HG03280 (cell line): ENCODE results near the gene TRAF3IP1.

ENCODE experiments used
- ATAC-seq: cut with Tn5 transposase; IDR thresholded peaks from one replicate; pipeline ENCODE4 v1.9.1; 2021; ENCODE audit warnings: mild to moderate bottlenecking, moderate library complexity; ENCODE audit not compliant: unreplicated experiment

TRAF3IP1 gene

DNA sequence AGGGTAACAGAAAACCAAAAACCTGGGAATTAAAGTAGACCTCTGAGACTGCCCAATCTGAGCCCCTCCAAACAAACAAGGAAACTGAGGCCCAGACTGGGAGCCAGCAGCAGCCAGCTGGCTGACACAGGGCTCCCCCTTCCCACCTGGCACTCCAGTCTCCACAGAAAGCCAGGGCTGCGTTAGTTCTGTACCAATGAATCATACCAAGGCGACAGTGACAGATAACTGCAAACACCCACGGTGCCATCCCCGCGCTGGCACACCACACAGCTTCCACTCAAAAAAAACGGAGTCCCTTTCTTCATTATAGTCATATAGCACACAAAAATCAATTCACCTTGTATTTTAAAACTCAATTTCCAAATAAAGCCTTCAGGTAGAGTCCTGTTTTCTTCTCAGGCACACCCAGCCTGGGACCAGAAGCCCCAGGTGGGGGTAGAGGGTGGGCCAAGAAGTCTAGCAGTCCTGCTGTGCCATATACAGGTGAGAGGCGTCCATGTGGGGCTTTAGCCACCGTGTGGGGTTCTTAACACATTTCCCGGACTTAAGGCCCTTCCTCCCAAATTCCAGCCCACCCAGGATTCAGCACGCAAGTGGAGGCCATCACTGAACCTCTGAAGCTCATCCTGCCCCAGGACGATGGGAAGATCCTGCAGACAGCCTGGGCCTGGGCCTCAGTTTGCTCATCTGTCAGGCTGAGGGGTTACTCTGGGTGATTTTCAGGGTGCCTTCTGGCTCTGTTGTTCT lies 33.2 kb upstream of the TRAF3IP1 start:
- ATAC-seq = no peak

DNA sequence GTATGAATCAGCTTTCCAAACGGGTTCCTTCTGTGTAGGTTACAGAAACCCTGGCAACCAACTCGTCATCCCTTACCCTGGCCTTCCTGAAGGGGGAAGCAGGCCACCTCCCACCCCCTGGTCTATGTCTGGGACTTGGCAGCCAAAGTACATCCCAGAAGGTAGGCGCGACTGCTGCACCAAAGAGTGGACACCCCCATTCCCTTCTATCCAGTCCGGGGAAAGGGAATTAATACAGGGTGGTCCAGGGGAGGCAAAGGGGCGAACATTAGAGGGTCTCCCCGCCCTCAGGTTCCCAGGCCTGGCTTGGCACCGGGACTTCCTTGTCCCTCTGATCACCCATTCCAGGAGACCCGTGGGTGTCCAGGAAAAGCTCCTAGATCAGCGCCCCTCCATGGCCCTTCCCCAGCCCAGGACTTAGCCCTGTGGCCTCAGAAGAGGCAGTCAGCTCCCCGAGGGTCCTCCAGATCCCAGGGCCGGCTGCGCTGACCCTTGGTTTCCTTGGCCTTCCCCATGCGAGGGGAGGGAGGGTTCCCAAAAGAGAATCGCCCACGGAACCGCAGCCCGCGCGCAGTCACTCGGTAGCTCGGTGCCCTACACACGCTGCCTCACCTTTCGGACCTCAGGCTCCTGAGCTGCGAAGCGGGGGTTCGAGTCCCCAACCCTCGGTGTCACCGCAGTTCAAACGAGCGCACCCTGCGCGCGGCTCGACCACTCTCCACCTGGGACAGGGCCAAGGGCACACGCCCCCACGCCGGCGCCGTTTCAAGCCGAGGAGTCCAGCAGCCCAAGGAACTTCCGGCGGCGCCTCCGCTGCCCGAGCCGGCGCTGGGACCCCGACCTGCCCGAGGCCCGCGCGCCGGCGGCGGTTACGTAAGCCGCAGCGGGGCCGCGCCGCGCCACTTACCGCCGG lies 32.3 kb upstream of the TRAF3IP1 start, which contains the start of gene PER2:
PER2 (minus strand) TSS at position 874 of the 913 bp plus-strand sequence. CDS start 10,674 bp downstream, outside the sequence.
- ATAC-seq = no peak

DNA sequence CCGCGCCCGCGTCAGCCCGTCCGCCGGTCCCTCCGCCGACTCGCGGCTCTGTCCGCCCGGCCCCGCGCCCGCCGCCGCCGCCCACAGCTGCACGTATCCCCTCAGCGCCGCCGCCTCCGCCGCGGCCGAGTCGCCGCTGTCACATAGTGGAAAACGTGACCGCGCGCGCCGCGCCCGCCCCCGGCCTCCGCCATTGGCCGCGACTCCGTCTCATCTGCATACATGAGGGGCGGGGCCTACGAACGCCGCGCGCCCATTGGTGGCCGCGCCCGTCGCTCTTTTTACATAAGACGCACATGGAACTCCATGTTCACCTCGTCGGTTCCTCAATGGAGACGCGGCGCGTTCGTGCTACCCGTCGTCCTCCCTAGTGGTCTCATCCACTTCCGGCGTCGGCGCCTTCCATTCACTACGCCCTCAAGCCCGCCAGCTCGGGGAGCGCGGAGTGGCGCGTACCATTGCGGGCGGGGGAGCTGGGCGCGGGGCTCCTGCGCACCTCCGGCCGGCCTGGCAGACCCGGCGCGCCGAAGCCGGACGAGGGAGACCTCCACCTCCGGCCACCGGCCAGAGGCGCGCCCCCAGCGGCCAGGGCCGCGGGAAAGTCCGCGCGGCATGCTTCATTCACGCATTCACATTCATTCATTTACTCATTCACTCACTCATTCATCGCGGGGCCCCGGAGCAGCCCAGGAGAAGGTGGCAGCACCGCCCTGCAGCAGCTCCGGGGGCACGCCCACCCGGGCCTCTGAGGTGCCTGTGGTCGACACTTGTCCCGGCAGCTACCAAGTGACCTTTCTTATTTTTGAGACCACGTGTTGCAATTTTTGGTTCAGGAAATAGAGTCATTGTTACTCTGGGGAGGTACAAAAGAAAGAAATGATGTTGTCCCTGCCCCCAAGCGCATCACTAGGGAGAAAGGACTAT lies 31.4 kb upstream of the TRAF3IP1 start:
- peak; percentile 90 for ATAC-seq

DNA sequence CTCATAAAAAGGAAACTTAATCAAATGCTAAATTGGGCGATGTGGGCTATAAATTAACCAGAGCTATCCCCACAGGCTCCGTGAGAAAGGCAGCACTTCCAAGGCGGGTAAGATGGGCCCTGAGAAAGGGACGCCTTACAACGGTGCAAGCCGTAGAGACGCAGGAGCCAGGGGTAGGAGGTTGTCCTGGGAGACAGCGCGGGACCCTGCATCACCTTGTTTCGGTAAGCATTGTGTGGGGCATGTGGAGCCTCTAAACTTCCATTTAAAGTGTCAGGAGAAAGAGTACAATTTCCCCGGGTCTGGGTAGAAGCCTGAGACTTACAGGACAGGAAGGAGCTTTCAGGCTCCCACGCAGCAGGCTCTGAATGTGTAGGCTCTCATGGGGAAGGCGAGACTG lies 30.7 kb upstream of the TRAF3IP1 start:
- no peak for ATAC-seq

DNA sequence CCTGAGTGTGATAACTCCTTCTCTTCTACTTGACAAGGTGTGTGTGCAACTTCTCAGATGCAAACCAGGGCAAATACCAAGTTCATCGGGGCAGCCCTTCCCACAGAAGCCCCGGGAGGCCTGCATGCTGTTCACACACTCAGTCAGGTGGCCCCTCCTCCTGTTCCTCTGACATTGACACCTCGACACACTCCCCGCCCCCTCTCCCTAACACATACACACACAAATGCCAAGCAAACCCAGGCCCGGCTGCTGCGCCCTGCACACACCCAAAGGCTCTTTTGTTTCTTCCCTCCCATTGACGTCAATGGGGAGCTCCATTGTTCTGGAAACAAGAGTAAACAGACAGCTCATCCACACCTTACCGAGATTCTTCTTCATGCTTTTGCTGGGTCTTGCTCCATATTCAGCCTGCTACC lies 30.2 kb upstream of the TRAF3IP1 start:
- ATAC-seq = no peak

DNA sequence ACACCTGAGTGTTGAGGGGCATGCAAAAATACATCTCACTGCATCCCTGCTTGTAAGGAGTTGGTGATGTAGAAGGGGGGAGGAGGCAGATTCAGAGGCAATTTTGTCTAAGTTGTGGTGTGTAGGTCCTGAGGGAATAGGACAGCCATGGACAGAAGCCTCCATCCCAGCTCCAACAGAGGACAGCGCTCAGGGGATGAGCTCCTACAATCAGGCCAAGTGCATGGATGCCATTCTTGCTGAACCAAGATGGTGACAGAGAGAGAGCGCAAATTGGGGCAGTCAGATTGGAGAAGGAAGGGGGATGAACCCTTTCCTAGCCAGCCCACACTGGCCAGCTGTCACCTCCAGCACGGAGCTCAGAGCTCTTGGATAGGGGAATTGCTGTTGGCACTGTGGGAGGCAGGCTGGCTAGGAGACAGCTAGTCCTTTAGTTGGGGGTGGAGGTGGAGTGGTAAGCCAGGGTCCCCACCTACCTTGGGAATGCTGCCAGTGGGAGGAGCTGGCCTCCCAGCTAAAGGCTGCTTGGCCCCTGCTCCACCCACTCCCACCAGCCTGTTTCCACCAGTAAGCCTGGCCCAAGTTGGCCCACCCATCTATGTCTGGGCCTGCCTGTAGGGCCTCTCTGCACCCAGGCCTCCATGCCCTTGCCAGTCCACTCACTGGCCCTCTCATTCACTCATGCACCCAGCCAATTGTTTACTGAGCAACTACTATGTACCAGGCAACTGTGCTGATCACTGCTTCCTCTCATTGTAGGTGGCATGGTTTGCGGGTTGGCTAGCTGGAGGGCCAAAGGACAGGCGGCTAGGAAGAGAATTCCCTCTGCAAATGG lies 29.4 kb upstream of the TRAF3IP1 start:
- no peak for ATAC-seq

DNA sequence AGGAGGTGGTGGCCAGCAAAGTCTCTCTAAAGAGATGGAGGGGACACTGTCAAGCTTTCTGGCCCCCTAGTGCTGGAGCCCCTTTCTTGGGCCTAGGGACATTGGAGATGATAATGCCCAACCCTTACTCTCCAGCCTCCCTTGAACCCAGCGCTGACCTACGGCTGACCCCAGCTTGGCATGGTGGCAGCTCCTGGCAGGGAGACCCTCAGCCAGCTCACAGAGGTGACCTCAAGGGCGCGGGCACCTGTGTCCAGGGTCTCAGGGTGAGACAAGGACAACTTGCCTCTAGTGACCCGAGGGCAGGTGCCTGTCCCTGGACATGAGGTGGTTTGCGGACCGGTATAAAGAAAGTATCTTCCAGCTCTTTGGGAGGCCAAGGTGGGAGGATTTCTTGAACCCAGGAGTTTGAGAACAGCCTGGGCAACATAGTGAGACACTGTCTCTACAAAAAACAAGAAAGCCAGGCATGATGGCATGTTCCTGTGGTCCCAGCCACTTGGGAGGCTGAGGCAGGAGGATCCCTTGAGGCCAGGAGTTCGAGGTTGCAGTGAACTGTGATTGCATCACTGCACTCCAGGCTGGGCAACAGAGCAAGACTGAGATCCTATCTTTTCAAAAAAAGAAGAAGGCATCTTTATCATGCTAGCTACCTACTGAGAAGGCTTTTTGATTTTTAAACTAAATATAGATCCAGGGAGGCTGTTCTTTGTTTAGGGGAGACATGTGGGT lies 28.6 kb upstream of the TRAF3IP1 start:
- ATAC-seq = no peak

DNA sequence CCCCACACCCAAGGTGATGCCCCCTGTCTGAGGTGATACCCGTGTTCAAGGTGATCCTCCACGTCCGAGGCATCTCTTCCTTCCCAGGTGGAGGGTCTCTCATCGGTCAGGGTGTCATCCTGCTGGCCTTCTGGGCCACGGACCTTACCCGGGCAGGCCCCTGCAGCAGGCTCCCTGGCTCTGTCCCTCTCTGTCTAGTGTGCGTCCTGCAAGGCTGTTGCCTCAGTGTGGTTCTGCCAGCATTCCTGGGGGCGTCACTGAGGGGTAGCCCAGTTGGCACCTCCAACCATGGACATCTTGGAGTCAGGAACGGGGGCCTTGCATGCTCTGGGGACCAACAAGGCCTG lies 26.3 kb upstream of the TRAF3IP1 start:
- no peak for ATAC-seq

DNA sequence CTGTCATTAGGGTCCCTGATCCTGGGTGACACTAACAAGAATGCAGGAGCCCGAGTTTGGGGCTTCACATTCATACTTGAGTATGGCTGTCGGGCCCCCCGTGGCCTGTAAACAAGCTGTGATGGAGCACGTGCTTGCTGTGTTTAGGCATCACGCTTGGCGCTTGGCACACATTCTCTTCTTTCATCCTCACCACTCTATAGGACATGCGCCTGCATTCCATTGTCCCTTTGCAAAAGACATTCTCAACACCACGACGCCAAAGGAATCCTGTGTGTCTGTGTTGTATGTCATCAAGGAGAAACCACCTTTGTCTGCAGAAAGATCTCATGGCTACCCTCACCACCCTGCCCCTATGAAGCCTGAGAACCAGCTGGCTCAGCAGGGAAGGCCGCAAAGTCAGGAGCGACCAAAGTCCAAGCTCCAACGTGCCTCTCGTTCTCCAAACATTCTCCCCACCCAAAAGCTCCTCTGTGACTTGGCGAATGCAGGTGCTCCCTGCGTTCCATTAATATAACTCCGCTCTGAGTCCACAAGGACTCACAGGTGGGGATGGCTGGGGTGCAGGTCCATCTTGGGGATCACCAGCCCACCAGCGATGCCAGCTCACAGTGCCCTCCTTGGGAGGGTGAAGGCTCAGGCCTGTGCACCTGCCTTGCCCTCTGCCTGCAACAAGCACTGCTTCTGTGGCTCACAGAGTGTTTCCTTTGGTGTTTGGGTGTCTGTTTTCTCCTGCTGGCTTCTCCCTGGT lies 25.8 kb upstream of the TRAF3IP1 start:
- ATAC-seq = no peak

DNA sequence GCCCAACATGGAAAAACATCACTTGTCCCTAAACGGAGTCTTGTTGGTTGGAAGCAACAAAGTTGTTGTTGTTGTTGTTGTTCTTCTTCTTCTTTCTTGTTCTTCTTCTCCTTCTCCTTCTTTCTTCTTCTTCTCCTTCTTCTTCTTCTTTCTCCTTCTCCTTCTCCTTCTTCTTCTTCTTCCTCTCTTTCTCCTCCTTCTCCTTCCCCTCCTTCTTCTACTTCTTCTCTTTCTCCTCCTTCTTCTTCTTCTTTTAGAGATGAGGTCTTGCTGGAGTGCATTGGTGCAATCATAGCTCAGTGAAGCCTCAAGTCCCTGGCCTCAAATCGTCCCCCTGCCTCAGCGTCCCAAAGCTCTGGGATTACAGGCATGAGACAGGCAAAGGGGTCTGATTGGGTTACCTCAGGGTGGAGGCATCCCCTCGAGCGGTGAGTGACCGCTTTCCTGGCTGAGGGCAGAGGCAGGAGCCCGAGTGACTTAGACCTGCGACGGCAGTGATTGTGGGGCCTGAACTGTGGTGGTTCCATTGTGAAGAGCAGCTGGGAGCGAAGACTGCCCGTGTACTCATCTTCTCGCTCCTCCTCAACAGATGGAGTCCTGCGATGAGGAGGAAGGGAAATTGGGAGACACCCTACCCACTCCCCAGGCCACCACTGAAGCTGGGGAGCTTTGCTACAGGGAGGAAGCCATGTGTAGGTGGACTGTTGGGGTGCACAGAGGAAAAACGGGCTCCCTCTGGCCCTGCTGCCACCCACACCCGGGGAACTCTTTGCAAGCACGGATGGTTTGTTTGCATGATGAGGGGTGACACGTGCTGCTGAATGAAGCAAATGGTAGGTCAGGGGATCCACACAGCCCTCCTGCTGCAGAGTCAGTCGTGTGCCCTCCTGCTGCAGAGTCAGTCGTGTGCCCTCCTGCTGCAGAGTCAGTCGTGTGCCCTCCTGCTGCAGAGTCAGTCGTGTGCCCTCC lies 24.9 kb upstream of the TRAF3IP1 start:
- no peak for ATAC-seq

DNA sequence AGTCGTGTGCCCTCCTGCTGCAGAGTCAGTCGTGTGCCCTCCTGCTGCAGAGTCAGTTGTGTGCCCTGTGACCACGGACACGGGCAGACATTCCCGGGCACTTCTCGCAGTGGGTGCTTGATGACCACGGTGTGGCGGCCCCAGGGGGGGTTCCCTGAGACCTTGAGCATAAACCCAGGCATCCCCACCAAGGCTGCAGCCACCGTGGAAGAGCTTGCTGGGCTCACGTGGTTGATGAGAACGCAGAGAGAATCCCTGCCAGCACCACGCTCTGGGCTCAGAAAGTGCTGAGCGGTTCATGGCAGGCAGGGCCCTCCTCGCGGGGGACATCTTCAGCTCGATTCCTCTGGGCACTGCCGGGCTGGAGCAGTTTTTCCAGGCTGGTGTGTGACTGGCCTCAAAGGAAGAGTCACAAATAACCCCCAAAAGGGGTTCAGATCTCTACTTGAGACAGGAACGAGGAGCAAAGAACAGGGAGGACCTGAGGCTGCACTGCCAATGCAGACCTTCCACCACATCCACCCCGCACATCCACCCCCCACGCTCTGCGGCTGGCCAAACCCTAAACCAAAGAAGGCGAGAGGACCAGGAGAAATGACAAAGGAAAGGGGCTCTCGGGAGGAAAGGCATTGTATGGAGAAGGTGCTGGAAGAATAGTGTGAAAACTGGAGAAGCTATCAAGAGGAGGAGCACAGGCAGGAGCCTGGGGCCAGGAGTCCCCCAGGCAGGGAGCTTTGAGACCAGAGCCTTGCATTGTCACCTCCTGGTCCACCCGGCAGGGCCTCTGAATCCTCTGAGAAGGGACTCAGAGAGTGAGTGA lies 23.5 kb upstream of the TRAF3IP1 start:
- ATAC-seq = no peak

DNA sequence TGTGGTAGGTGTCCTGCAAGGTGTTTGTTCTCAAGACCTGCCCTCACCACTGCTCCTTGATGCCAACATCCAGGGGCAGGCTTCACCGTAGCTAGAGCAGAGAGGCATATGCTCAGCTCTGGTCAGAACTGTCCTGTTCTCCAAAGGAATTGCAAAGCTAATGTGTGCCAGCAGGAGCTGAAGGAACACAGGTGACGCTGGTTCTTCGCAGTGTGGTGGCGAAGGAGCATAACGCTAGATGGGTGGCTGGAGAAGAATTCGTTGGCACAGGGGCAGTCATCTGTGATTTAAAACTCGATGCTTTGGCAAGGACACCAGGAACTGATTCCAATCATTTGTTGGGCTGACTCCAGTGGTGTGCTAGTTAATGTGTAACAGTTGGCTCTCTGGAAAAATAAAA lies 20.5 kb upstream of the TRAF3IP1 start:
- ATAC-seq = no peak

DNA sequence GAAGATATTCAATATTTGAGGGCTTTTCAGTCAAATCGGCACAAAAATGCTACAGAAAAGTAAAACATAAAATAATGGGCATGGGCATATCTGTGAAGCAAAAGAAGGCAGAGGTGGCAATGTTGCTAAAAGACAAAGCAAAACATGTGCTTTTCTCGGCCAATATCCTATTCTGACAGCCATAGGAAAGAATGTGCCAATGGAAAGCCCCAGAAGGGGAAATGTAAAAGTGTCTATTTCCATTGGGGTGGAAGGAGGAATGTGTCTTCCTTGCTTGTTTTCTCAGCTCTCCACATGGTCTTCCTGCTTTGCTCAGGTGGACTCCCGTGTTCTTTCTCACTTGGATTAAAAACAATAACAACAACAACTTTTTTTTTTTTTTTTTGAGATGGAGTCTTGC lies 18.2 kb upstream of the TRAF3IP1 start:
- ATAC-seq = no peak

DNA sequence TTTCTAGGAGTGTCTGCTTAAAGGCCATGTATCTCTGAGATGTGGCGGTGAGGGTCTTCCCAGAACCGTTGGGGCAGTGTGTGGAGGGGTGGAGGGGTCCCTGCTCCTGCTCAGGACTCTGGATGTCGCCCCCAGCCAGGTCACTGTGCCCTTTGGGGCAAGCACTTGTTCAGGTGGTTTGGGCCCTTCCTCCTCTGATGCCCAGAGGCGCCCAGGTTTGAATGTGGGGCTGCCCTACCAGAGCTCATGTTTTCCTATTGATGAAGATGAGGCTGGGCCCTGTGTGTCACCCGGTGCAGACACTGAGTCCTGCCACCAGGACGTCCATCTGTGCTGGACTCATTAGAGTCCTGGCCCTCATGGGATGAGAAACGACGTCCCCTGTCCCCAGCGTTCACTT lies 17.6 kb upstream of the TRAF3IP1 start:
- no peak for ATAC-seq

DNA sequence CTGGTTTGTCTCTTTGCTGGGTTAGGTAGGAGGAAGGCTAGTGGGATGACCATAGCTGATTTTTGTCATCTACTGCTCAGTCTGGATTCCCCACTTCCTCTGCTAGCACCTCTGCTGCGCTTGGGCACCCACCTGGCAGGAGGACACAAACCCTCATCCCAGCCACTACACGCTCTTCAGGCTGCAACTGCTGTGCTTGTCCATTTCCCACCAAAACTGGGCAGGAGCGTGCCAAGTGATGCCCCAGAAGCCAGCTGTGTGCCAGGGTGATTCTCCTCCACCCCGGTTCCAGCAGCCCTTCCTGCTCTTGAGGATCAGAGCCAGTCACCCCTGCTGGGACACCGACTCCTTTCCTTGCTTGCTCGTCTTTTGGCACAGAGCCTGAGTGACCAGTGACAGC lies 16.2 kb upstream of the TRAF3IP1 start:
- ATAC-seq = no peak

DNA sequence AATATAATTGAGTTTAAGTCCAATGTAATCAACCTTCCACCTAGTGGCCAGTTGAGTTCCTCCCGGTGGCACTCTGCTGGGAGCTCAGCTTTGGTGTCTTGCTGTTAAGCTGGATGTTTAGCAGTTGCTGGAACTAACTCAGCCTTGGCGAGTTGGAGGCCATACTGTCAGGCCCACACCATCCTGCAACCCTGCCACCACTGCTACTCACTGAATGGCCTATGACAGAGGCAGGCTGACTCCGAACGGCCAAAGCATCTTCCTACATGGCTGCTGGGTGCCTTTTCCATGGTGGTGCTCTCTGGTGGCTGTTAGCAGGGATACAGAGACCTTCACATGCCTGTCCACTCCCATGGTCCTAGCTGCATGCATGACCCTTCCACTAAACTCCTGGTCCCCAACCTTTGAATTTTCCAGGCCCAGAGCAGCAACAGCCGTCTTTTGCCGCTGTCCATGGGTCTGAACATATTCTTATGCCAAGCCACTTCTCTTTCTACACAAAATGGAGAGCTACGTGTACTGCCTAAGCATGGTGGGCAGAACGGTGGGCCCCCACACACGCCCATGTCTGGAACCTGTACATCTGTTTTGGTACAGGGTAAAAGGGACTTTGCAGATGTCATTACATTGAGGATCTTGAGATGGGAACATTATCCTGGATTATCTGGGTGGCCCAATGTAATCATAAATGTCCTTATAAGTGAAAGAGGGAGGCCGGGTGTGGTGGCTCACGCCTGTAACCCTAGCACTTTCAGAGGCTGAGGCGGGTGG lies 15.0 kb upstream of the TRAF3IP1 start:
- no peak for ATAC-seq
